Measurements from ENCODE around the gene PBRM1. TPM values are rescaled to one million over a fixed set of nuclear protein-coding genes. Genes with fewer than 3 reads are reported as not detected.

The PBRM1 gene
- total and polyA plus RNA-seq, 2 of the 13 experiments (the other 11 are each of a cell fraction or from before 2014, with no cell fraction given) = 10.9 to 33.2 TPM

GRCh38 chr3:52712291-52713212 is 26.8 kb upstream of the PBRM1 start (continued):
- no peak for TF ChIP-seq PREB (CRISPR knock-in tag; IDR thresholded peaks at IDR 0.05)
- TF ChIP-seq ZNF687 (CRISPR knock-in tag; IDR thresholded peaks at IDR 0.05) = peak; percentile 72
- no peak for TF ChIP-seq JUNB (CRISPR knock-in tag; IDR thresholded peaks at IDR 0.05; ENCODE audit: borderline replicate concordance)
- TF ChIP-seq CSRNP2 (CRISPR knock-in tag; conservative IDR thresholded peaks at IDR 0.05; ENCODE audit: low read depth) = no peak
- TF ChIP-seq ZBTB38 (CRISPR knock-in tag; IDR thresholded peaks at IDR 0.05) = peak; percentile 71; the same call in 1 of the 2 replicates
- TF ChIP-seq FOXA3 (CRISPR knock-in tag; IDR thresholded peaks at IDR 0.05) = 0 out of 2 replicates have a peak, but pooled peaks have one; percentile 24
